HK-2 (cell line): Measurements from ENCODE around the gene GHRL.
"Not testable (repeated sequence)": the region's sequence is repeated elsewhere in the genome, so short reads cannot be mapped to it uniquely, and the experiment has no call there.

ENCODE experiments used
- DNase-seq: peaks from one replicate; pipeline ENCODE4 v3.0.0-alpha.2; 2018; ENCODE audit not compliant: unreplicated experiment

Gene GHRL

DNA sequence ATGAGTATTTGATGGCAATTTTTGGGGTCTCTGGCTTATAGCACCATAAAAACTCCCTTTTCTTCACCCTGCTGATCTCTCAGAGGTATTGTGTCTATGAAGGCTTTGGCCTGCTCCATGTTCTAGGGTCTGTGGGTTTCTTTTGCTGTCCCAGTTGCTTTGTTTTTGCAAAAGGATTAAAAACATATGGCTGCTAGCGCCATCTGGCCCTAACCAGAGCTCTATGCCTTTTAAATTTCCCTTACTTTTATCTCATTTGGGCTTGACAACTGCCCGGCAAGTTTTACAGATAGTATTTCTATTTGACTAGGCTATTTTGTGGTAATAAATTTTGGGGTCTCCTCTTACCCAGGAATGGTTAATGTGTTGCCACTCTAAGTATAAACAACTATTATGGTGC, 6.4 kb upstream of the GHRL start:
- no peak for DNase-seq

DNA sequence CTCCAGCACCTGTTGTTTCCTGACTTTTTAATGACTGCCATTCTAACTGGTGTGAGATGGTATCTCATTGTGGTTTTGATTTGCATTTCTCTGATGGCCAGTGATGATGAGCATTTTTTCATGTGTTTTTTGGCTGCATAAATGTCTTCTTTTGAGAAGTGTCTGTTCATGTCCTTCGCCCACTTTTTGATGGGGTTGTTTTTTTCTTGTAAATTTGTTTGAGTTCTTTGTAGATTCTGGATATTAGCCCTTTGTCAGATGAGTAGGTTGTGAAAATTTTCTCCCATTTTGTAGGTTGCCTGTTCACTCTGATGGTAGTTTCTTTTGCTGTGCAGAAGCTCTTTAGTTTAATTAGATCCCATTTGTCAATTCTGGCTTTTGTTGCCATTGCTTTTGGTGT, 5.3 kb upstream of the GHRL start:
- not testable (repeated sequence) for DNase-seq

DNA sequence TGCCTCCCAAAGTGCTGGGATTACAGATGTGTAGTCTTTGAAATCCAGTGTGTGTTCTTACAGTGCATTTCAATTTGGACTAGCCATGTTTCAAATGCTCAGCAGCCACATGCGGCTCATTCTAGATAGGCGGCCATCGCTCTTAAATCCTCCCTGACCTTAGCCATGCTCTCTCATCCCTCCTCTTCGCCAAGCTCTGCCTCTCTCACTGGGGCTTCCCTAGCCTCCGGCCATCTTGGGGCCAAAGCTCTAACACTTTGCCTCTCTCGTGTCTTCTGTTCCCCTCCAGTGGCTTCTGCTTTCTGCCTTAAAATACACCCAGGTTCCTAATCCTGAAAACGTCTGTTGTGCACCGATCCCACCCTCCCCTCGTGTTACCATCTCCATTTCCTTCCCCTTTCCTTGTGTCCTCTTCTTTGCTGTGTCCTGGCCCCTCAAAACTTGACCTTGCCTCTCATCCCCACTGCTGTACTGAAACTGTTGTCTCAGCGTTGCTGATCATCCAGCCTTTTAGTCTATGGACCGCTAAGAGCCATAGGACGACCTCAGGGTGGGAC, 1.4 kb upstream of the GHRL start:
- DNase-seq: no peak

DNA sequence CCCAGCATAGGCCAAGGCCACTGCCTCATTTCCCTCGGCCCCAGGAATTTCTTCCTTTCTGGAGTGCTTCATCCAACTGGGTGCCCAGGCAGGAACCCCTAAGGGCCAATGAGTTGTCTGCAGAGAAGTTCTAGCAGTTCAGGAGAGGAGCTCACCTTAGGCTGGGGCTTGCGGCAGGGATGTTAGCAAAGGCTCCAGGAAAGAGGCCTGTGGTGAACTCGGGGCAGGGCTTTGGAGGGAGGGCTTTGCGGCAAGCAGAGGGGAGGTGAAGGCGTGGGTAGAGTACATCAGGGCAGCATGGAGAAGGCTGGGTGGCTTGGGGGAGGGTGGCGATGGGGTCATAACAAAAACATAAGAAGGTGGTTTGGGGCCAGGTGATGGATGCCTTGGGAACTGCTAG, 1.1 kb downstream of the GHRL start:
- no peak for DNase-seq

DNA sequence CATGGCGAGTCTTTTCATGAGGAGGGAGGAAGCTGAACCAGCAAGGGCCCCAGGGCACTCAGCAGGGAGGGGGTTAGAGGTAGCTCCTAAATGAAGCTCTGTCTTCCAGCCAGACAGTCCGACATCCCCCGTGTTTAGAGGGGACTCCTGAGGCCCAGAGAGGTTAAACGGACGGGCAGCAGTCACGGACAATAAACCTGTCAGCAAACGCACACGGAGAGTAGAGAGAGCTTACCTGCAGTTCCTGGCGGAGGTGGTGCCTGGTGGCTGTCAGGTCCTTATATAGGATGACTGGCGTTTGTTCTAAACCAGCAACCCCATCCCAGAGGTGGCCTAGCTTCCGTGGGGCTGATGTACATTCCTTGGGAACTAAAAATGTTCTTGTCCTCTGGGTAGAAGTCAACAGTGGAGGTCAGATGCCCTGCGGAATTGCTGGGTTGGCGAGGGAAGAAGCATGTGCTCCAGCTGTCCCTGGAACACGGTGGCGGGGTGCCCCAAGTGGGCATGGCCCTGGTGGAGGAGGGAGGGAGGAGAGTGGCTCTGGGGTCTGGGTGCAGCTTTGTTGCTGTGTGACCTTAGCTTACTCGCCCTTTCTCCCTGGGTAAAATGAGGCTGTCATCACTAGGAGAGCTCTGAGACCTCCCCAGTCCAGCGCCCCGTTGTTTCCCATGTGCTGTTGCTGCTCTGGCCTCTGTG, 2.1 kb downstream of the GHRL start:
- no peak for DNase-seq

DNA sequence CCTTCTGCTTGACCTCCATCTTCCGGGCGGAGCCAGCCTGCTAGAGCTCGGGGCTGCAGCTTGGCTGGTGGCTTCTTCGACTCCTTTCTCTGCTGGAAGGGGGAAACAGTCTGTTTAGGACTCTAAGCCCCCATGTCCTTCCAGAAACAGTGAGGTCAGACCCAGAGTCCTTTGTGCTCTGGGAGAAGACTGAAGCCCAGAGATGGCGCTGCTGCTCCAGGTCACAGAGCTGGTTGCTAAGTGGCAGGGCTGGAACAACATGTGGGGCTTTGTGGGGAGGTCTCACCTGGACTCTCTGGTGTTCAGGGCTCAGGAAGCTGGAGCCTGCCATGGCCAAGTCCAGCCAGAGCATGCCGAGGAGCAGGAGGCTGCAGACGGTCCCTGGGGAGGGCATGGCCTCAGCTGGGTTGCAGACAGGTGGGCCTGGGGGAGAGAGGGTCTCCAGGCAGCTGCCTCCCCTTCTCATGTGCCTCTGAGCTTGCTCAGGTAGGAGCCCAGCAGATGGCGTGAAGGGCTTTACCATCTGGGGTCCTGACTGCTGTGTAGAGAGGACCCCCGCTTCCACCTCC, 2.9 kb downstream of the GHRL start:
- DNase-seq: no peak

DNA sequence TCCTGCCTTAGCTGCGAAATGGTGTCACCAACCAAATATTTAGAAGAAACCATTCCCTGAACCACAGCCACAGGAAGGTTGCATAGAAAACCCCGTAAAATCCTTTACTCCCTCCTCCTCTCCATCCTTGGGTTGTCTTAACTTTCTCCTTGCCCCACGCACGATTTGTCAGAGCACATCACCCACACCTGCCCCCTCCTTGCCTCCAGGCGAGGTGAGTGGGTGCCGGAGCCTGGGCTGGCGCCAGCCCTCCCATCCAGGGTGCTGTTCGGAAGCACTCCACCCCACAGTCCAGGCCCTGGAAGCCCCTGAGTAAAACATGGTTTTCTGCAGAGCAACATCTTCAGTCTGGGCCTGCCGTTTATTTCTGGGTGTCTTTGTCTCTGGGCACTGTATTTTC, 3.7 kb downstream of the GHRL start:
- DNase-seq: no peak

DNA sequence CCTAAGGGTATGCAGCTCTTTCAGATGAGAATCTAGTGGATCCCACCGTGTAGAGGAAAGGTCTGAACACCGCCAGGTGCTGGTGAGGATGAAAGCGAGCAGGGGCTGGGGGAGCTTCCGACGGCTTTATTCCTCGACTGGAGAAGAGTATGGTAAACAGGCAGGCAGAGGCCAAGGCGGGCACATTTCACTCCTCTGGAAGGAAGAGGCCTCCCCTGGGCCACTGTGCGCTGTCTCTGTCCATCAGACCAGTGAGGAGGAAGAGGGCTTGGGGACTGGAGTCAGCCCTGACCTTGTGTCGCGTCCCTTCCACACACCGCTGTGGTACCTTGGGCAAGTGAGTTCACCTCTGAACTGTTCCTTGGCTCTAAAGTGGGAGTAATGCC, 4.2 kb downstream of the GHRL start:
- no peak for DNase-seq

DNA sequence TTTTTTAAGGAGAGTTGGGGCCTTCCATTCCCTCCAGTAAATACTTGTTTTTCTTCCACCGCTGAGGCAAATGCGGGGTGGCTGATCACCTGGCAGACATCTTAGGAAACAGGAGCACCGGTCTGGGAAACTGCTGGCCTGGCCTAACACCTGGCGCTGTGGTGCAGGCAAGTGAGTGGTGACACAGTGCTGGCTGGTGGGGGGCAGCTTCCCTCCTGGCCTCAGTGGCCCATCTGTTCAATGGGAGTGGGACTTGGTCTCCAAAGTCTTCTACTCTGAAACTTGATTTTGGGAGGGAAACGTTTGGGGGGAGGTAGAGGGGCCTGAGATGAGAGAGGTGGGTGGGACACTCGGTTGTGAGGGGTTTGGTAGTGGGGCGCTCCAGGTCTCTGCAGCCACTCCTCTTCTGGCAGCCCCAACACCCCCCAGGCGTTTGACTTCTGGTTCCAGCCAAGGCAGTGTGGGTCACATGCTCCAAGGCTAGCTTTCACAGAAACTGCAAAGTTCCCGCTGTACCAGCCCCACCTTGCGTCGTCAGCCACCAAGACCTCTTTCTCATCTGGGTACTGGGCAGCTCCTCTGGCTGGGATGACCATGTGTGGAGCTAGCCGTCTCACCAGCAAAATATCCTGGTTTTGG, 4.7 kb downstream of the GHRL start:
- no peak for DNase-seq

DNA sequence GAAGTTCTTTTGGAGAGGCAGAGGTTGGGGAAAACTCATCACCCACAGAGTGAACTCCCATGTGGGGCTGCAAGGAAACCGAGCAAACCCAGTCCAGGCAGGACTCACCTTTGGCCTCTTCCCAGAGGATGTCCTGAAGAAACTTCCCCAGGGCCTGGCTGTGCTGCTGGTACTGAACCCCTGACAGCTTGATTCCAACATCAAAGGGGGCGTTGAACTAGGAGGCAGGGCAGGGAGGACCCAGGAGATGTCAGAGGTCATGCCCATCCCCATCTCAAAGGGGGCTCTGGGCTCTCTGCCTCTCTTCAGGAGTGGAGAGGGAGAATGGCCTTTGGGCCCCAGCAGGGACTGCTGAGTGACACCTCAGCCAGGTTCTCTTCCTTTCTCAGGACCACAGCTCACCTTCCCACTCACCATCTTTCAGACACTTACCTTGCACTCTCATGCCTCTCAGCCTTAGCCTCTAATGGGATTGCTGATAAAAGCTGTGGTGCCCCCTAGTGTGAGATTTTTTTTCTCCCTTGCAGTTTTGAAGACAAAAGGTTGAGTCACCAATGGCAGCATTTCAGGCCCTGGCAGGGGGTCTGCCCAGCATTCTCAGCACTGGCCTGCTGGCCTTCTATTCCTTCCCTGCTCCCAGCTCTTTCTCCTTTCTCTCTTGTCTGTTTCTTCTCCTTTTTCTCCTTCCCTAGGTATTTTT, 6.0 kb downstream of the GHRL start:
- DNase-seq: peak; percentile 24

DNA sequence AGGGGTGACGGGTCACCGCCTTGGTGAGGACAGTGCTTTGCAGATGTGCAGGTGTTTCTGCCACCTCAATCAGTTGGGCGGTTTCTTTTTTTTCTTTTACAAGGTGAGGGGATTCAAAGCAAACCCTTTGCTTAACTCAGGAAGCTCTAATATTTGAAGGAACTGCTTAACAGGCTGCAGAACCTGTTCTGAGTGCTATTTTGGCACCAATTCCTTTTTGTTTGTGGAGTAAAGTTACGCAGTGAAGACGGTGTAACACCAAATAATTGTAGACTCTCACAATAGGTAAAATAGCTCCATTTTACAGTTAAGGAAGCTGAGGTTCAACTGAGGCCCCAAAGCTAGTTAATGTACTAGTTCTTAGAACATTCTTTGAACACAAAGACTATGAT, 6.6 kb downstream of the GHRL start:
- no peak for DNase-seq

DNA sequence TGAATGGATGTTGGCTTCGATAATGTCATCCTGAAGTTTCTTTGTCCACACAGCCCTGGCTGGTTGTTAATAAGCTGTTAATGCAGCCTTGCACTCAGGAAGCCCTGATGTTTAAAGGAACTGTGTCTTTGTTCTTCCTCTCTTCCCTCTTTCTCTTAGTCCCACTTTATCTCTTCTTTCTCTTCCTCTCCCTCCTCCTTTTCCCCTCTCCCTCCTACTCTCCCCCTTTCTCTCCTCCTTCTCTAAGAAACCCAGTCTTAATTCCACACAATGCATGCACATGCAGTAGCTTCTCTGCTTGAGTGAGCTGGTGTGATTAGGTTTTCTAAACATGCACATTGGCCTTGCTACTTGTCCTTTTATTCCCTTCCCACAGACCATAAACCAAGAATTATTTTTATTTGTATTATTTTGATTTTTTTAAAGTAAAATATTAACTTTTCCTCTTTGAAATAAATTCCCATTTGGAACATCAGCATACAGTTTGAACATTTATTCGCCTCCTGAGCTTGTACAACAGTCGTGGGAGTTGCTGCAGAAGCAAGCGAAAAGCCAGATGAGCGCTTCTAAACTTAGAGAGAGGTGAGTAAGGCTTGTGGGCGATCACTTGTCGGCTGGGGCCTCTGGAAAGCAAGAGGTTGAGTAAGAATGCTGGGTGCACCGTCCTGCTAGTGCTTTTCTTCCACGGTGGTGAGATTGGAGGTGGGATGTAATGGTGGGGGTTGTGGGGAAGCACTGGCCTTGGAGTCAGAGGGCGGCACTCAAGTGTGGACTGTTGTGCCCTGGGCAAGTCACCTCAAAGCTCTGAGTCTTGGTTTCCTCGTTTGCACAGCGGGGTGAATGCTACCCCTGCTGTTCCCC, 7.2 kb downstream of the GHRL start:
- DNase-seq: no peak

DNA sequence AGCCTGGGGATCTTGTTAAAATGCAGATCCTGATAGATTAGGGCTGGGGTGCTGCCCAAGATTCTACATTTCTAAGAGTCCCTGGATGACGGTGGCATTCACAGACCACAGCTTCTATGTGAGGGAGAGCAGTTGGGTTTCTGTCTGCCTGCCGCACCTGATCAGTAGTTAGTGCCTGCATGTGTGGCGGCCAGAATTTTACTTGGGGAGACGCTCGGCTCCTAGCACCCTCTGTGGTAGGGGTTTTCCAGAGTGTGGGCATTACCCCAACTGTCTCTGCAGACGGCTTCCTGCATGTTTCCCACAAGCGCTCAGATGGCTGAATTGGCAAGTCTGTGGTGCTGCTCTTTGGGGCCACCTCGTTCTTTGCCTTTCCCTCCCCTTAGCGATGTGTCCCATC, 8.3 kb downstream of the GHRL start:
- no peak for DNase-seq

DNA sequence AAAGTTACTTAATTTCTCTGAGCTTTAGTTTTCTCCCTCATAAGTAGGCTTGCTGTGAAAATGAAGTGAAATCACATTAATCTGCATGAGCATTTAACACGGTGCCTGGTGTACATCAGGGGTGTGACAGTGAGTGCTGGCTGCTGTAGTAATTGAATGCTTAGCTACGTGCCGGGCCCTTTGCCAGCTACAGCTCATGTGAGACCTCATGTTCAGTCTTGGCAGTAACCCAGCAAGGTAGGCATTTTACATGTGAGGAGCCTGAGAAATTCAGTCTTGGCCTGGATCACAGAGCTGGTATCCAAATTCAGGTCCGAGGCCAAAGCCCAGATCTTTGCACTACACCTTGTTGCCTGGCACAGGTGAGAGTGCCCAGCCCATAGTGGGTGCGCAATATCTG, 9.1 kb downstream of the GHRL start:
- DNase-seq: no peak

DNA sequence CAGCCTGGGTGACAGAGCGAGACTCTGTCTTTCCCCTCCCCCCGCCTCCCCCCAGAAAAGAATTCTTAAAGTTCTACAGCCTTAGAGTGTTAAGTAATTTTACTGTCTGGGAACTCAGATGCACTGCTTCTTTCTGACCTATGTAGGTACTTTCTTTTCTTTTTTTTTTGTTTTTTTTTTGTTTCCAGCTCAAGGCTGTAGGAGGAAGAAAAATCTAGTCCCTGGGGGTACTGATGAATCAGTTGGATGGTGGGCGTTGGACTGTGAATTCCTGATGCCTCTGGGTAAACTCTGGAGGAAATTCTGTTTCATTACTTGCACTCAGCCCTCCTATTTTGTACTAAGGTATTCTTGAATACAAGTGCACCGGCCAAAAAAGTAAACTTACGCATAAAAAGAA, 10.8 kb downstream of the GHRL start:
- no peak for DNase-seq

DNA sequence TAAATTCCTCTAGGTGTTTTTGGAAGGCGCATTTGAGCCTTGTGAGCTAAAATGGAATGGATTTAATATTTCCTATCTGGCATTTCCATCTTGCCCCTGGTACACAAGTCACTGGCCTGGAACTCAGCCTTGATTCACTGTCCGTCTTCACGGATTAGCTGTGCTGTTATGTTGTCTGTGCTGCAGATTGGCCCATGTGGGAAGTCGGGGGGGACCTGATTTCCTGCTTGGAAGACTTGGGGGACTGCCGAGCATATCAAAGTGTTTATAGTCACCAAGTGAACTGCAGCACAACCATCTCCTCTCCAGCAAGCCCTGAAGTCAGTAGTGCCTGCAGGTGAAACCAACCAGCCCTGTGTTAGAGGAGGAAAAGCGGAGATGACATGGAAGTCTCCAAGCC, 12.2 kb downstream of the GHRL start:
- DNase-seq: no peak

DNA sequence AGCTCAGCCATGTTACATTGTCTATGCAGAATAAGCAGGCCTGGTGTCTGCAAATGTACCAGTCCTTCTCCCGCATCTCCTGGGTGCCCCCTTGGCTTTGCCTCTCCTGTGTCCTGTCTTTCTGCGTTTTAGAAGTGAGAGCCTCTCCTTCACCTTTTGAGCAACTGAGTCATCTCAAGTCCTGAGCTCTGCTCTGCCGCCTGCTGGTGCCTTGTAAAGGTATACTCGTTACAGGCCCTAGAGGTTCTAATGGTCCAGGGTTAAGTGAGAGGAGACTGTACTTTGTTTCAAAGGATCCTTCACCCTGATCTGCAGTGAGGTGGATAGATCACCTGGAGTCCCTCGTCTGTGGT, 12.6 kb downstream of the GHRL start:
- DNase-seq: no peak

DNA sequence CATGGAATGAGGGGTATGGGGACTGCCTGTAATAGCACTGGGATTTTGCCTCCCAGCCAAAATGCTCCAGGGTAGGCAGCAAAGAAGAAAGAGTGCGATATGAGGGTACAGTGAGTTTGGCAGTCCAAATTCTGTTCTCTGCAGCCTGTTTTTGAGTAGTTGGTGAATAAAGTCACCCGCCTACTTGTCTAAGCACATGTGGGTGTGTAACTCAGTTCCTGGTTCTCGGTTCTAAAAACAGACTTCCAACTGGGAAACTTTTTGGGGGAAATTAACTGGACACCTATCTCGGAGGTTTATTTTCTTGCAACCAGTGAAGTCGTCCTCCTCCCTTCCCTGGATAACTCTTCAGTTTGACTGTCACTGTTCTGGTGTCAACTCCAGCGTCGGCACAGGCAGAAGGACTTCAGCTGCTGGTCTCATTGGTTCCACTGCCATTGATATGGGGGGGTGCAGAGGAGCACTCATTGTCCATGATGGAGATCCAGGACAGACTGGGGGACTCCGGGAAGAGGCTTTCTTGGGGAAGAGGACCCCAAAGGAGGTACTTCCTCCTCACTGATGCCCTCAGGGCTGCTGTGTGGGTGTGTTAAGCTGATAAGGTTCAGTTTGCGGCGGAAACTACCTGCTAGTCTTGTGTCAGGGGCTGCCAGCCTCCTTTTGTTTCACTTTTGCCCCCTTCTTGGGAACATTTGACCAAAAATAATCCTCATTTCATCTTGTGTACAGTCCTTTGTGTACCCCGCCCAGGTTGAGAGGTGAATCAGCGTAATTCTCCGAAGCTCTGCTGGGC, 13.2 kb downstream of the GHRL start:
- no peak for DNase-seq

DNA sequence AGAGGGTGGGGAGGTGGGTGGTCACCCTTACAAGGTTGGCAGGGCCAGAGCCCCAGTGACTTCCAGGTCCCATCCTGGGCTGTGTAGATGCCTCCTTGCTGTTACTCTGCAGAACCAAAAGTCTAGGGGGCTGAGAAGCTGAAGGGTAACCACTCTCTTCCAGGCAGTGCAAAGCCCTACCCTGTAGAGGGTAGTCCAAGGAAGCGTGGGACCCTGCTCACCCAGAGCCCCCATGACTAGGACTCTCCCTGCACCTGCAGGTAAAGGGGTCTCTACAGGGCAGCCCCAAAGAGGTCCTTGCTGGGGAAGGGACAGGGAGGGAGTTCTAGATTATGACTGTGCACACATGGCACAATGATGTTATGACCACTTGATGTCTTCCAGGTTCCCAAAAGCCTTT, 14.2 kb downstream of the GHRL start:
- DNase-seq: no peak

DNA sequence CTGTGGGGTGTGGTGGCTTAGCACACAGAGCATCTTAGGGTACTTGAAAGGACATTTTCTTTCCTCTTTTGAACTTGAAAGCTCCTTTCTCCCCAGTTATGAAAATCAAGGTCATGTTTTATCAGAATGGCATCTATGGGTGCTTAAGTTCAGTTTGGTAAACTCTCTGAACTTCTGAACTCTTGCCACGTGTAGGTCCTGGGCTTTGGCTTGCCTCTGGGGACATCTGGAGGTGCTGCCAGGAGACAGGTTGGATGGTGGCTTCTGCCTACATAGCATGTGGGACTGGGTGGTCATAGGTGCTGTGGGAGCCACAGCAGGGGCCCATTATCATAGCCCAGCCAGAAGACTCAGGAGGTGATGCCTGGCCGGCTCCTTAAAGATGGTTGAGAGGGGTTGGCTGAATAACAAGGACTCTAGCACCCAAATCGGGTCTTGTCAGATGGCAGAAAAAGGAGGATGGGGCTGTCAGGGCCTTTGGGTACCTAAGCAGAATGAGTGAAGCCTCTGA, 15.6 kb downstream of the GHRL start:
- no peak for DNase-seq

DNA sequence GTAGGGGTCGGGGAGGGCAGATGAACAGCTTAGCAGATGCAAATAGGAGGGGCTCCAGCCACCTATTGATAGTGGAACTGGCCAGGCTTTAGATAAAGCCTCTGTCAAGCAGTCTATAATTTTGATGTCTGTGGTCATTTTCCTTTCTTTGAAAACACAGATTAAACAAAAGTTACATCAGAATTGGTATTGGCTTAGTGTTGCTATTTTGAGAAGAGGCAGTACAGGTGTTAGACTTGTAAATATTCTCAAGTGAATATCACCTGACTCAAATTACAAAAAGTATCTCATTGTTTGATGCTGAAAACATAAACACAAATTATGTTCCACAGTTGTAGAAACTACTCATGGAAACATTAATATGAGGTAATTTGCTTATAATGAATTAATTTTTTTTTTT, 18.1 kb downstream of the GHRL start:
- DNase-seq: no peak
